BJ (cell line): ENCODE results near the gene PMEPA1. TPM values are rescaled to one million over a fixed set of nuclear protein-coding genes. Genes with fewer than 3 reads are reported as not detected.

Source experiments
- CTCF ChIA-PET: fragments of 350-600 bp; formaldehyde crosslinking; extraction: SDS; loops from one replicate; lab custom pipeline; 2021; ENCODE audit warnings: antibody characterized with exemption, inconsistent platforms; lab: Yijun Ruan, JAX
- POLR2A ChIA-PET: fragments of 300-600 bp; sonication (Branson Sonifier 250); formaldehyde crosslinking; extraction: SDS; loops from one replicate; lab custom pipeline; 2021; ENCODE audit warnings: antibody characterized with exemption; lab: Charles Lee
- DNase-seq: peaks from one replicate; pipeline ENCODE4 v3.0.0-alpha.2; 2011; ENCODE audit warnings: low read depth
- H3K27me3 ChIP-seq: 2 replicates; pipeline ENCODE4 v1.6.0; 2011; ENCODE audit warnings: low read length; ENCODE audit not compliant: control insufficient read depth, insufficient read depth
- H3K36me3 ChIP-seq: 2 replicates; pipeline ENCODE4 v1.5.1; 2011; ENCODE audit warnings: low read length; ENCODE audit not compliant: control insufficient read depth, insufficient read depth
- H3K4me3 ChIP-seq: 2 replicates; pipeline ENCODE4 v1.5.1; 2011; ENCODE audit warnings: low read depth, mild to moderate bottlenecking, control low read depth, low read length
- CTCF ChIP-seq: IDR thresholded peaks from 2 replicates; pipeline ENCODE4 v1.5.1; 2011; ENCODE audit warnings: low read depth, mild to moderate bottlenecking, control low read depth, inconsistent platforms, low read length, moderate library complexity; ENCODE audit not compliant: insufficient read depth
- polyA plus RNA-seq: library from polyadenylated mRNA; depleted of rRNA; stranded (reverse); fragments of >200 nt; gene quantifications from 2 replicates; pipeline ENCODE4 v1.2.3, GENCODE V29; 2011

The PMEPA1 gene
- polyA plus RNA-seq, 1 experiment, result 5.0 TPM

GRCh38 chr20:57603120-57603519 is 106.7 kb downstream of the PMEPA1 start:
- POLR2A ChIA-PET, result no interaction called here
- CTCF ChIA-PET, result interaction anchor here (1.4 to 11.5 kb wide), 2 partner anchors 19 to 607 kb away, joined by 3 to 222 read pairs; no protein-coding TSS in a partner anchor
- no peak for TF ChIP-seq CTCF

GRCh38 chr20:57601737-57602136 is 108.1 kb downstream of the PMEPA1 start:
- no peak for DNase-seq
- no peak for TF ChIP-seq CTCF
- ChIA-PET CTCF (interaction anchor here (1.0 to 14.6 kb wide), 11 partner anchors 9 to 608 kb away, joined by 3 to 222 read pairs (median 5); no protein-coding TSS in a partner anchor), POLR2A (no interaction called here)
- no peaks in the 10 kb centered on the region; the same call in none of the 2 replicates for H3K27me3 ChIP-seq
- no peaks in the 10 kb centered on the region for H3K36me3 ChIP-seq
- H3K4me3 ChIP-seq, result no peak overlapping the region

More at GRCh38 chr20:57603120-57603519, 106.7 kb downstream of the PMEPA1 start:
- Histone ChIP-seq H3K27me3 (no peaks in the 10 kb centered on the region; the same call in 1 of the 2 replicates), H3K4me3 (no peak overlapping the region), H3K36me3 (no peaks in the 10 kb centered on the region)
- DNase-seq, result no peak

- DNase-seq, result no peak
Observed at GRCh38 chr20:57601211-57601570, 108.6 kb downstream of the PMEPA1 start.

GRCh38 chr20:57600320-57601210 is 109.2 kb downstream of the PMEPA1 start:
- no peak for DNase-seq
- TF ChIP-seq CTCF, result no peak
- H3K4me3 ChIP-seq, result no peak overlapping the region

More at GRCh38 chr20:57601211-57601570, 108.6 kb downstream of the PMEPA1 start:
- ChIA-PET POLR2A (no interaction called here), CTCF (interaction anchor here (1.0 to 14.6 kb wide), 11 partner anchors 9 to 608 kb away, joined by 3 to 222 read pairs (median 5); no protein-coding TSS in a partner anchor)
- H3K27me3 ChIP-seq, result no peaks in the 10 kb centered on the region; the same call in none of the 2 replicates
- H3K36me3 ChIP-seq, result no peaks in the 10 kb centered on the region
- H3K4me3 ChIP-seq, result no peak overlapping the region
- no peak for TF ChIP-seq CTCF

GRCh38 chr20:57598491-57598890 is 111.3 kb downstream of the PMEPA1 start:
- ChIA-PET POLR2A (no interaction called here), CTCF (interaction anchor here (0.7 to 14.6 kb wide), 7 partner anchors 8 to 611 kb away, joined by 3 to 222 read pairs (median 6); no protein-coding TSS in a partner anchor)
- no peak for TF ChIP-seq CTCF

More at GRCh38 chr20:57600320-57601210, 109.2 kb downstream of the PMEPA1 start:
- CTCF ChIA-PET, result interaction anchor here (1.2 to 14.6 kb wide), 7 partner anchors 10 to 609 kb away, joined by 3 to 222 read pairs (median 5); no protein-coding TSS in a partner anchor
- Histone ChIP-seq H3K36me3 (no peaks in the 10 kb centered on the region), H3K27me3 (no peaks in the 10 kb centered on the region; the same call in none of the 2 replicates)
- POLR2A ChIA-PET, result no interaction called here

More at GRCh38 chr20:57598491-57598890, 111.3 kb downstream of the PMEPA1 start:
- Histone ChIP-seq H3K27me3 (no peaks in the 10 kb centered on the region; the same call in none of the 2 replicates), H3K4me3 (no peak overlapping the region), H3K36me3 (no peaks in the 10 kb centered on the region)
- no peak for DNase-seq
